ENCODE measurements around the gene YPEL1. TPM values are rescaled to one million over a fixed set of nuclear protein-coding genes. Genes with fewer than 3 reads are reported as not detected.
"Not testable (repeated sequence)": the region's sequence is repeated elsewhere in the genome, so short reads cannot be mapped to it uniquely, and the experiment has no call there.

Gene YPEL1
- total RNA-seq, 2 experiments from 2014 or later, result 0.99 to 1.2 TPM

DNA sequence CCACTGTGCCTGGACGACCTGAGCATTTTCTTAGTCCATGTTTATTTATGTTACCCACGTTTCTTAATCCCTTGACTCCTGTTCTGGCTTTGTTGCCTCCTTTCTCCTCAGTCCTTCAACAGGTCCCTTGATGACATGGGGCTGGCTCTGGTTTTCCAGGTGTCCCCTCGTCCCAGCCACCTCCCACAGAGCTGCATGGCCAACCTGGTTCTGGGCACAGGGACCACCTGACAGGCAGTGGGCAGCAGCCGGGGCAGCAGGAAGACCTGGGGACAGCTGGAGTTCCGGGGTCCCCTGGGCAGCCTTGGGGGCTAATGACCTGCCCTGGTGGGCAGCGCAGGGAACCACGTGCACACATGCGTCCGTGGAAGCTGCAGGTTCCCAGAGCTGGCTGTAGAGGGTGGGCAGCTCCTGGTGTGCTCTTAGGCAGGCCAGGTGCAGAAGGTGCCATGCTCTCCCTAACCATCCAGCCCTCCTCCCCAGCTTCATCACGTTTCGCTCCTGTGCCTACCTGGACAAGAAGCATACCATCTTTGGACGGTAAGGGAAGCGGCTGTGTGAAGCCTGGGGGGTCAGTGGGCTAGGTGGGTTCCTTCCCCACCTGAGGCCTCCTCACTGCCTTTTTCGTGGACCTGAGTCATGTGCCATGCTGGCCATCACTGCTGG, 42.1 kb downstream of the YPEL1 start:
- TF ChIP-seq, protein P1, sequence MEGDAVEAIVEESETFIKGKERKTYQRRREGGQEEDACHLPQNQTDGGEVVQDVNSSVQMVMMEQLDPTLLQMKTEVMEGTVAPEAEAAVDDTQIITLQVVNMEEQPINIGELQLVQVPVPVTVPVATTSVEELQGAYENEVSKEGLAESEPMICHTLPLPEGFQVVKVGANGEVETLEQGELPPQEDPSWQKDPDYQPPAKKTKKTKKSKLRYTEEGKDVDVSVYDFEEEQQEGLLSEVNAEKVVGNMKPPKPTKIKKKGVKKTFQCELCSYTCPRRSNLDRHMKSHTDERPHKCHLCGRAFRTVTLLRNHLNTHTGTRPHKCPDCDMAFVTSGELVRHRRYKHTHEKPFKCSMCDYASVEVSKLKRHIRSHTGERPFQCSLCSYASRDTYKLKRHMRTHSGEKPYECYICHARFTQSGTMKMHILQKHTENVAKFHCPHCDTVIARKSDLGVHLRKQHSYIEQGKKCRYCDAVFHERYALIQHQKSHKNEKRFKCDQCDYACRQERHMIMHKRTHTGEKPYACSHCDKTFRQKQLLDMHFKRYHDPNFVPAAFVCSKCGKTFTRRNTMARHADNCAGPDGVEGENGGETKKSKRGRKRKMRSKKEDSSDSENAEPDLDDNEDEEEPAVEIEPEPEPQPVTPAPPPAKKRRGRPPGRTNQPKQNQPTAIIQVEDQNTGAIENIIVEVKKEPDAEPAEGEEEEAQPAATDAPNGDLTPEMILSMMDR (IDR thresholded peaks at IDR 0.05), result no peak
- Mint-ChIP-seq H3K9me3 (no peaks in the 10 kb centered on the region), H3K27ac (no peak overlapping the region), H3K4me3 (no peak overlapping the region), H3K36me3 (ENCODE audit: low read depth) (peaks cover 33% of the 10 kb centered on the region), H3K4me1 (ENCODE audit: low read depth) (peaks cover 24% of the 10 kb centered on the region), H3K27me3 (no peaks in the 10 kb centered on the region)
- ATAC-seq (no peak), DNase-seq (no peak)
- ChIA-PET POLR2A (no interaction called here), CTCF (interaction anchor here (0.9 kb wide), 1 partner anchor 11 kb away, joined by 3 read pairs; no protein-coding TSS in a partner anchor)
- intact Hi-C loops (cut with micrococcal nuclease), result no loop called here

DNA sequence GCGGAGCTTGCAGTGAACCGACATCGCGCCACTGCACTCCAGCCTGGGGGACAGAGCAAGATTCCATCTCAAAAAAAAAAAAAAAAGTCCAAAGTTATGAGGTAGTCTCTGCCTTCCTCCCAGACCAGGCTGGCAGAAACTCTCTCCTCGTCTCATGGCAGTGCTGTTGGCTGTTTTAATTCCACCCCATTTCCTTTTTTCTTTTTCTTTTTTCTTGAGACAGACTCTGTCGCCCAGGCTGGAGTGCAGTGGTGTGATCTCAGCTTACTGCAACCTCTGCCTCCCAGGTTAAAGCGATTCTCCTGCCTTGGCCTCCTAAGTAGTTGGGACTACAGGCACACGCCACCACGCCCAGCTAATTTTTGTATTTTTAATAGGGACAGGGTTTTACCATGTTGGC, 42.7 kb downstream of the YPEL1 start:
- H3K27me3 Mint-ChIP-seq; H3K9me3 Mint-ChIP-seq; H3K4me3 Mint-ChIP-seq; ATAC-seq; DNase-seq; POLR2A ChIA-PET; intact Hi-C loops (cut with micrococcal nuclease); CTCF ChIA-PET: not testable (repeated sequence)
- Mint-ChIP-seq H3K27ac (peak overlapping the region; percentile 64), H3K36me3 (ENCODE audit: low read depth) (peaks cover 33% of the 10 kb centered on the region), H3K4me1 (ENCODE audit: low read depth) (peaks cover 24% of the 10 kb centered on the region)

DNA sequence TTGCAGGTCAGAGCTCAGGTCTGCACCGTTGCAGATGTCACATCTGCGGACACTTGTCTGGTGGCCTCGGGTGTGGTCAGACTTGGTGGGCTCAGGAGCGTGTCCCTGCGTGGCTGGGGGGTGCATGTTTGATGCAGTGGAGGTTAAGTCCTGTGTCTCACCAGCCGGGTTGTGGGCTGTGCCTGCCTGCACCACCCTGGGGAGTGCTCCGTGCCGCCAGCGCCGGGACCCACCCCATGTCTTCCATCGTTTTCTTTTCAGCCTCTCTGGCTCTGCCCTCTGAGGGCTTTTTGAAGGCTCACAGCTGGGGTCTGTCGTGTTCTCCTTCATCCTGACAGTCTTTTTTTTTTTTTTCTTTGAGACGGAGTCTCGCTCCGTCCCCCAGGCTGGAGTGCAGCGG, 43.8 kb downstream of the YPEL1 start:
- no peak overlapping the region for H3K4me3 Mint-ChIP-seq
- H3K4me1 Mint-ChIP-seq (ENCODE audit: low read depth), result peaks cover 24% of the 10 kb centered on the region
- H3K9me3 Mint-ChIP-seq, result no peaks in the 10 kb centered on the region
- H3K27ac Mint-ChIP-seq, result peak overlapping the region; percentile 64
- ATAC-seq (no peak), DNase-seq (no peak)
- POLR2A ChIA-PET, result interaction anchor here (1.2 kb wide), 1 partner anchor 15 kb away, joined by 3 read pairs; no protein-coding TSS in a partner anchor
- TF ChIP-seq, protein P1 (IDR thresholded peaks at IDR 0.05), result no peak
- intact Hi-C loops (cut with micrococcal nuclease), result no loop called here
- CTCF ChIA-PET, result interaction anchor here (1.3 kb wide), 1 partner anchor 19 kb away, joined by 3 read pairs; no protein-coding TSS in a partner anchor
- peaks cover 32% of the 10 kb centered on the region for H3K36me3 Mint-ChIP-seq (ENCODE audit: low read depth)
- no peaks in the 10 kb centered on the region for H3K27me3 Mint-ChIP-seq

DNA sequence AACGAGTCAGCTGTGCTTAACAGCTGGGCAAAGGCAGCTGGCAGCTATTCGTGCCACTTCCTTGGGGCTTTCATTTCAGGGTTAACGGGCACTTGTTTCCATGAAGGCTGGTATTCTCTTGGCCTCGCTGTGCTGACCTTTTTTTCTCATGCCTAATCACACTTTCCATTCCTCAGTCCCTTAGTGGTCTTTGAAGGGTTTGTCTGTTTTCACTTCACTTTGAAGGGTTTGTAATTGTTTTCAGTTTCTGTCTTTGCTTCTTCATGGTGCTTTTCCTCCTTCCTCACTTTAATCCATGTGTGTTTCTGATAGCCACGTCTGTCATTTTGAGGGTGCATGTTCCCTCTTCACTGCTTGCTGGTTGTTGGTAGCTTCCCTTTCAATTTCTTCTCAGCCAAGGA, 45.2 kb downstream of the YPEL1 start:
- H3K4me3 Mint-ChIP-seq, result no peak overlapping the region
- H3K9me3 Mint-ChIP-seq, result no peaks in the 10 kb centered on the region
- ChIA-PET CTCF (interaction anchor here (0.7 to 1.3 kb wide), 4 partner anchors 20 to 262 kb away, joined by 3 read pairs; partner anchors contain the start of genes PPIL2 and PPM1F), POLR2A (interaction anchor here (1.2 kb wide), 1 partner anchor 16 kb away, joined by 3 read pairs; no protein-coding TSS in a partner anchor)
- H3K27me3 Mint-ChIP-seq, result no peaks in the 10 kb centered on the region
- intact Hi-C loops (cut with micrococcal nuclease), result no loop called here
- DNase-seq (peak; percentile 58), ATAC-seq (peak; percentile 82)
- peak overlapping the region; percentile 93 for H3K27ac Mint-ChIP-seq
- TF ChIP-seq, protein P1 (IDR thresholded peaks at IDR 0.05), result no peak
- peaks cover 26% of the 10 kb centered on the region for H3K36me3 Mint-ChIP-seq (ENCODE audit: low read depth)
- peaks cover 24% of the 10 kb centered on the region for H3K4me1 Mint-ChIP-seq (ENCODE audit: low read depth)

DNA sequence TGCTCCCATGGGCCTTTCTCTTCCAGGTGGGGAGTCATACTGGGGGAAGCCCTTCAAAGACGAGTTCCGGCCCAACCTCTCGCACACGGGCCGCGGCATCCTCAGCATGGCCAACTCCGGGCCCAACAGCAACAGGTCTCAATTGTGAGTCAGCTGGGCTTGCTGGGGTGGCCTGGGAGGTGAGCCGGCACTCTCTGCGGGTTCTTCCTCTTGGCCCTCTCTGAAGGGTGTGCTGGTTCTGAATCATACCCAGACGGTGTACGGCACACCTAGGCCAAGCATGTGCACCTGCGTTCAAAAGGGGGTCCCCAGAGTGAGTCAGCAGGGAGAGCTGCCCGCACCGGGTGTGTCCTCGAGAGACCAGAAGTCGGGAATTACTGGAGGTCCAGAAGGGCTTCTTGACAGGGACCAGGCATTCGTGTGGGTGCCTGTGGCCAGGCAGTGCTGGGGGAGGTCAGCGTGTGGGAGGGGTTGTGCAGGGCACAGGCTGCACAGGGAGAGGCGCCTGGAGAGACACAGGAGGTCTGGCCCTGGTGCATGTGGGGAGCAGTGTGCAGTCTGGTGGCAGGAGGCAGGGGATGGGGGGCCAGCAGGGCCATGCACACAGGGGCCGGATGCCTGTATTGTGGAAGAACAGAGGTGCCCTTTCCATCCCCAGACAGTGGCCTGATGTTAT, 46.8 kb downstream of the YPEL1 start:
- ChIA-PET POLR2A (no interaction called here), CTCF (no interaction called here)
- Mint-ChIP-seq H3K36me3 (ENCODE audit: low read depth) (peaks cover 28% of the 10 kb centered on the region), H3K9me3 (no peaks in the 10 kb centered on the region), H3K27me3 (no peaks in the 10 kb centered on the region), H3K4me1 (ENCODE audit: low read depth) (peaks cover 24% of the 10 kb centered on the region), H3K4me3 (no peak overlapping the region), H3K27ac (peak overlapping the region; percentile 78)
- intact Hi-C loops (cut with micrococcal nuclease), result no loop called here
- ATAC-seq, result no peak
- TF ChIP-seq, protein P1 (IDR thresholded peaks at IDR 0.05), result no peak
- no peak for DNase-seq

Measured in activated CD8-positive, alpha-beta T cell treated with anti-CD3 and anti-CD28 coated beads for 36 hours (primary cell).